Naive thymus-derived CD8-positive, alpha-beta T cell (primary cell): ENCODE results near the gene NDUFA5. TPM values are rescaled to one million over a fixed set of nuclear protein-coding genes. Genes with fewer than 3 reads are reported as not detected.

Experiments
- ATAC-seq, 2 donors: fragments of 150-1000 bp; cut with Tn5 transposase in 1 of 2; sonication (Bioruptor Pico), chemical (Tn5 transposase) in 1 of 2; 1 replicate in 1 of 2; 2 replicates in 1 of 2; pipeline ENCODE4 v1.10.0; 2021; ENCODE audit warnings: mild to moderate bottlenecking in 2 of 2, moderate library complexity in 2 of 2
- POLR2A ChIA-PET: fragments of 350-600 bp; sonication (Branson Sonifier 250); formaldehyde crosslinking; loops from one replicate; lab custom pipeline; 2021; ENCODE audit warnings: antibody characterized with exemption; lab: Charles Lee
- DNase-seq, 10 donors: peaks; one replicate each; pipeline versions ENCODE4 v3.0.0 to v3.0.0-alpha.2; 2020 to 2022
- H3K27ac Mint-ChIP-seq, 10 donors: one replicate each; pipeline ENCODE4 v1.8.0; 2020 to 2022; ENCODE audit warnings: mild to moderate bottlenecking in 10 of 10, mixed read lengths in 10 of 10, moderate library complexity in 4 of 10, inconsistent platforms in 1 of 10
- H3K27me3 Mint-ChIP-seq, 5 donors: one replicate each; pipeline ENCODE4 v1.8.0; 2021 to 2022; ENCODE audit warnings: mixed read lengths in 5 of 5
- H3K36me3 Mint-ChIP-seq, 3 donors: one replicate each; pipeline ENCODE4 v1.8.0; 2020 to 2022; ENCODE audit warnings: mixed read lengths in 3 of 3, mild to moderate bottlenecking in 2 of 3, inconsistent platforms in 1 of 3
- H3K4me1 Mint-ChIP-seq, 4 donors: one replicate each; pipeline ENCODE4 v1.8.0; 2021 to 2022; ENCODE audit warnings: mixed read lengths in 4 of 4
- H3K4me3 Mint-ChIP-seq, 10 donors: one replicate each; pipeline ENCODE4 v1.8.0; 2020 to 2022; ENCODE audit warnings: mild to moderate bottlenecking in 10 of 10, mixed read lengths in 10 of 10, moderate library complexity in 6 of 10, inconsistent platforms in 1 of 10
- H3K9me3 Mint-ChIP-seq, 9 donors: one replicate each; pipeline ENCODE4 v1.8.0; 2020 to 2022; ENCODE audit warnings: mixed read lengths in 9 of 9, mild to moderate bottlenecking in 3 of 9, inconsistent platforms in 1 of 9, moderate library complexity in 1 of 9
- polyA plus RNA-seq, 3 donors: library from polyadenylated mRNA; unstranded; fragments of 300-500 nt; fragmentation: Illumina TruSeq; gene quantifications; one replicate each; pipeline ENCODE4 v1.2.3, GENCODE V29; 2021
- total RNA-seq, 8 experiments: library from RNA in 2 of 8; stranded (reverse) in 2 of 8; gene quantifications; one replicate each; pipeline ENCODE4 v1.2.3 and lab custom pipeline; 2021 to 2026

Gene NDUFA5
- total and polyA plus RNA-seq, 5 experiments from 2014 or later, result 65.0 to 92.8 (median 72.6) TPM

DNA sequence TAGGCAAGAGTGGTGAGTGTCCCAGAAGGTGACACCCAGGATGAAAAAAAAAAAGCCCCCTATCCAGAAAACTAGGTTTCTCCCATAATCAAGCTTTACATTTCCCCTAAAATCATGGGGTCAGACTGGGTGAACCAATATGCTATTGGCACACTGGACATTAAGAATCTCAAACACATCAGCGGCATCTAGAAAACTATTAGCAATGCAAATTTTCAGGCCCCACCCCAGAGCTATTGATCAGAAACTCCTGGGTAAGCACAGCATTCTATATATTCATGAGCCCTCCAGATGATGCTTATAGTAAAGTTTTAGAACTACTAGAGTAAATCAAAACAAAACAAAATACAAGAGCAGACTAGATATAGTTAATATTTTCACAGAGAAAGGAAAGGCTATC is 59.6 kb downstream of the NDUFA5 start:
- DNase-seq, result no peak
- Mint-ChIP-seq H3K36me3 (no peaks in the 10 kb centered on the region), H3K4me1 (no peaks in the 10 kb centered on the region), H3K4me3 (no peak overlapping the region), H3K9me3 (no peaks in the 10 kb centered on the region), H3K27ac (no peak overlapping the region), H3K27me3 (peaks cover 18 to 61% (median 30%) of the 10 kb centered on the region in 5 donors)
- ATAC-seq, result no peak
- POLR2A ChIA-PET, result no interaction called here

DNA sequence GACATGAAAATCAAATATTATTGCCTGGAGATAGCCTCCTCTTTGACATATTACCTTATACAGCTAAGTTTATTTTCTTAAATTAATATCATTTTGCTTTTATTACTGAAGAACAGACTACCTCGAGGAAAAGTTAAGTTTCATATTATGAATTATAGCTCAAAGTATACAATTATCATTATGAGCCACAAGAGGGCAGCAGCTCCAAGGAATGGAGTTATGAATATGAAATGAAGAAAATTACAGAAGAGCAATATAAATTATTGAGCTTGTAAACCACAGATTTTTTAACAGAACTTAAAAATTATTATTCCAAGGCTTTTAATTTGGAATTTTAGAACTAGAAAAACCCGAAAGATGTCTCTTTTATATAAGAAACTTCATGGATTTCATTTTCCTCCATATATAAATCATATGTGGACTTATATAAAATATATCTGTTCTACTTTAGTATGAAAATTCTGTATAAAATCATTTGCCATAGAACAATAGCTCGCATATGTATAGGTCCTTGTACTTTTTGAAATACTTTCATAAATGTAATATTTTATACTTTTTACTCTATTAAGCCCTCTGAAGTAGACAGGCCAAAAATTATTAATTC is 63.3 kb downstream of the NDUFA5 start:
- Mint-ChIP-seq H3K9me3 (peaks cover 0 to 3% (median 0%) of the 10 kb centered on the region in 9 donors), H3K4me1 (no peaks in the 10 kb centered on the region), H3K27ac (no peak overlapping the region), H3K4me3 (no peak overlapping the region), H3K27me3 (peaks cover 11 to 33% (median 20%) of the 10 kb centered on the region in 5 donors), H3K36me3 (no peaks in the 10 kb centered on the region)
- ATAC-seq (peak; percentile 35 to 42), DNase-seq (peak in 8 of 10 donors; percentile 10 to 63 (median 34))
- POLR2A ChIA-PET, result no interaction called here

DNA sequence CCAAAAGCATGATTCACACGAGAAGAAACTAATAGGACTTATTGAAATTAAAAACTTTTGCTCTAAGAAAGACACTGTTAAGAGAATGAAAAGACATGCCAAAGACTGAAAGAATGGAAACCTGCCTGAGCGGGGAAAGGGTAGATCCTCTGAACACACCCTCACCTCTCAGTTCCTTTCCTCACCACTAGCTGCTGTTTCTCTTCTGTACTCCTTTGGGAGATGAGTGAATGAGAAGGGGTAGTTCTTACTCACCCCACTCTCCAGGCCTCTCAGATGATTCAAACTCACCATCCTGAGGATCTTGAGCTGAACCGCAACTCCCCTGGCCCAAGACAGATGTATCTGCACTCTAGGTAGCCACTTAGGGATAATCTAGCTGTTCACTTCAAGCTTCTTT is 65.1 kb downstream of the NDUFA5 start:
- Mint-ChIP-seq H3K9me3 (peaks cover 0 to 3% (median 0%) of the 10 kb centered on the region in 9 donors), H3K36me3 (no peaks in the 10 kb centered on the region), H3K4me3 (no peak overlapping the region), H3K27ac (peak overlapping the region in 1 of 10 donors; percentile 25), H3K4me1 (no peaks in the 10 kb centered on the region), H3K27me3 (peaks cover 6 to 28% (median 9%) of the 10 kb centered on the region in 5 donors)
- ATAC-seq, result peak in 1 of 2 donors; percentile 47
- DNase-seq, result no peak
- POLR2A ChIA-PET, result no interaction called here

Other genes starting within 250 kb of the NDUFA5 start
- gene IQUB, start 23.2 kb downstream of the NDUFA5 start, total RNA-seq, result under 1 TPM in 1 of 2 experiments, not detected in 1; 0.16 TPM
- under 1 TPM in 1 of 3 donors, not detected in 2; 0.08 TPM for gene IQUB, start 23.2 kb downstream of the NDUFA5 start, polyA plus RNA-seq
- gene ASB15, start 44.0 kb upstream of the NDUFA5 start, total RNA-seq, result not detected
- under 1 TPM in 2 of 3 donors, not detected in 1; 0.09 to 0.11 TPM for gene ASB15, start 44.0 kb upstream of the NDUFA5 start, polyA plus RNA-seq
- gene LMOD2, start 98.0 kb upstream of the NDUFA5 start, total RNA-seq, result not detected
- gene LMOD2, start 98.0 kb upstream of the NDUFA5 start, polyA plus RNA-seq, result under 1 TPM; 0.06 to 0.23 (median 0.20) TPM
- gene WASL, start 191.2 kb upstream of the NDUFA5 start, total RNA-seq, result 10 to 100 TPM; 14.3 to 15.6 TPM
- 1 to 10 TPM; 2.5 to 3.0 (median 2.9) TPM for gene WASL, start 191.2 kb upstream of the NDUFA5 start, polyA plus RNA-seq